ENCODE results near the gene OR51A4.

- TF ChIP-seq, protein P1, sequence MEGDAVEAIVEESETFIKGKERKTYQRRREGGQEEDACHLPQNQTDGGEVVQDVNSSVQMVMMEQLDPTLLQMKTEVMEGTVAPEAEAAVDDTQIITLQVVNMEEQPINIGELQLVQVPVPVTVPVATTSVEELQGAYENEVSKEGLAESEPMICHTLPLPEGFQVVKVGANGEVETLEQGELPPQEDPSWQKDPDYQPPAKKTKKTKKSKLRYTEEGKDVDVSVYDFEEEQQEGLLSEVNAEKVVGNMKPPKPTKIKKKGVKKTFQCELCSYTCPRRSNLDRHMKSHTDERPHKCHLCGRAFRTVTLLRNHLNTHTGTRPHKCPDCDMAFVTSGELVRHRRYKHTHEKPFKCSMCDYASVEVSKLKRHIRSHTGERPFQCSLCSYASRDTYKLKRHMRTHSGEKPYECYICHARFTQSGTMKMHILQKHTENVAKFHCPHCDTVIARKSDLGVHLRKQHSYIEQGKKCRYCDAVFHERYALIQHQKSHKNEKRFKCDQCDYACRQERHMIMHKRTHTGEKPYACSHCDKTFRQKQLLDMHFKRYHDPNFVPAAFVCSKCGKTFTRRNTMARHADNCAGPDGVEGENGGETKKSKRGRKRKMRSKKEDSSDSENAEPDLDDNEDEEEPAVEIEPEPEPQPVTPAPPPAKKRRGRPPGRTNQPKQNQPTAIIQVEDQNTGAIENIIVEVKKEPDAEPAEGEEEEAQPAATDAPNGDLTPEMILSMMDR (IDR thresholded peaks at IDR 0.05; ENCODE audit: insufficient read depth, low read depth, low read length), result no peak
- no peak for TF ChIP-seq EZH2 (IDR thresholded peaks at IDR 0.05; ENCODE audit: insufficient read depth, low read length)
Measured at GRCh38 chr11:4982678-4983077, 35.3 kb upstream of the OR51A4 start.
